H1 (cell line): Measurements from ENCODE around the gene FAM181B. TPM values are rescaled to one million over a fixed set of nuclear protein-coding genes. Genes with fewer than 3 reads are reported as not detected.
"Not testable (repeated sequence)": the region's sequence is repeated elsewhere in the genome, so short reads cannot be mapped to it uniquely, and the experiment has no call there.

Experiments
- CTCF ChIA-PET: fragments of 300-600 bp; sonication (Branson Sonifier 250); formaldehyde crosslinking; loops from one replicate; lab custom pipeline; 2021; ENCODE audit not compliant: partially characterized antibody; lab: Charles Lee
- POLR2A ChIA-PET: fragments of 300-600 bp; sonication (Branson Sonifier 250); formaldehyde crosslinking; loops from one replicate; lab custom pipeline; 2021; ENCODE audit warnings: inconsistent platforms; ENCODE audit not compliant: partially characterized antibody; lab: Charles Lee
- DNase-seq, 2 experiments: peaks; one replicate each; pipeline versions ENCODE4 v3.0.0 to v3.0.0-alpha.2; 2010 to 2022; ENCODE audit warnings: low spot score in 2 of 2, low read depth in 1 of 2, mixed read lengths in 1 of 2
- FAIRE-seq: peaks from 2 replicates; lab custom pipeline; 2011; peaks lifted over from hg19 to GRCh38; lab: Jason Lieb, UNC
- H2AFZ ChIP-seq: 2 replicates; pipeline ENCODE4 v1.8.1; 2012; ENCODE audit warnings: low read length, inconsistent platforms
- H2AK5ac ChIP-seq: 2 replicates; pipeline ENCODE4 v1.6.1; 2013; ENCODE audit warnings: low read depth, low read length
- H2BK120ac ChIP-seq: replicated peaks from 2 replicates; pipeline ENCODE3; 2013; ENCODE audit warnings: low read depth, low read length, inconsistent platforms
- H2BK12ac ChIP-seq: 2 replicates; pipeline ENCODE4 v1.6.1; 2013; ENCODE audit warnings: low read depth, low read length
- H2BK15ac ChIP-seq: 2 replicates; pipeline ENCODE4 v1.6.1; 2013; ENCODE audit warnings: low read length
- H2BK20ac ChIP-seq: 2 replicates; pipeline ENCODE4 v1.6.1; 2013; ENCODE audit warnings: low read length
- H2BK5ac ChIP-seq: 2 replicates; pipeline ENCODE4 v1.6.1; 2013; ENCODE audit warnings: low read depth, low read length
- H3K14ac ChIP-seq: 2 replicates; pipeline ENCODE4 v1.6.1; 2013; ENCODE audit warnings: inconsistent platforms; ENCODE audit not compliant: insufficient read length
- H3K18ac ChIP-seq: 2 replicates; pipeline ENCODE4 v1.6.1; 2013; ENCODE audit warnings: low read length; ENCODE audit errors: extremely low read depth
- H3K23ac ChIP-seq: 2 replicates; pipeline ENCODE4 v1.6.1; 2013; ENCODE audit warnings: inconsistent platforms; ENCODE audit not compliant: insufficient read length
- H3K23me2 ChIP-seq: 2 replicates; pipeline ENCODE4 v1.6.1; 2013; ENCODE audit warnings: low read depth, low read length
- H3K27ac ChIP-seq: 2 replicates; pipeline ENCODE4 v1.6.1; 2011; ENCODE audit warnings: low read depth, low read length, inconsistent platforms
- H3K27me3 ChIP-seq, 4 experiments: replicated peaks in 1 of 4; 1 replicate in 1 of 4; 2 replicates in 3 of 4; pipeline versions ENCODE4 v1.6.1 to v1.8.1; 2011 to 2013; ENCODE audit warnings: low read length in 3 of 4, mild to moderate bottlenecking in 3 of 4, inconsistent platforms in 2 of 4, mixed read lengths in 2 of 4, moderate library complexity in 1 of 4; ENCODE audit not compliant: control insufficient read depth in 3 of 4, insufficient read depth in 3 of 4; ENCODE audit errors: extremely low read depth in 1 of 4
- H3K36me3 ChIP-seq, 4 experiments: 2 replicates each; pipeline versions ENCODE4 v1.6.1 to v1.8.1; 2011 to 2013; ENCODE audit warnings: mild to moderate bottlenecking in 4 of 4, low read length in 3 of 4, moderate library complexity in 2 of 4, control low read depth in 1 of 4, inconsistent platforms in 1 of 4; ENCODE audit not compliant: insufficient read depth in 4 of 4, control insufficient read depth in 2 of 4
- H3K4ac ChIP-seq: replicated peaks from 2 replicates; pipeline ENCODE3; 2013; ENCODE audit warnings: low read length, low read depth, mixed read lengths, inconsistent platforms; ENCODE audit not compliant: insufficient read length
- H3K4me1 ChIP-seq, 4 experiments: replicated peaks in 1 of 4; 1 replicate in 1 of 4; 2 replicates in 3 of 4; pipeline versions ENCODE4 v1.6.1 to v1.8.1; 2011 to 2013; ENCODE audit warnings: low read length in 3 of 4, inconsistent platforms in 2 of 4, mixed read lengths in 1 of 4; ENCODE audit not compliant: insufficient read depth in 4 of 4, control insufficient read depth in 3 of 4
- H3K4me2 ChIP-seq, 2 experiments: 2 replicates each; pipeline versions ENCODE4 v1.6.1 to v1.8.1; 2011 to 2013; ENCODE audit warnings: low read depth in 2 of 2, low read length in 2 of 2, control low read depth in 1 of 2, inconsistent platforms in 1 of 2, mild to moderate bottlenecking in 1 of 2; ENCODE audit not compliant: insufficient read depth in 1 of 2
- H3K4me3 ChIP-seq, 4 experiments: fragments of 200-600, 300-600 bp in 1 of 4; sonication (generic), shearing (Covaris generic), sonication (Bioruptor Twin) in 1 of 4; 2 replicates each; pipeline versions ENCODE4 v1.5.1 to v1.8.1; 2011 to 2016; ENCODE audit warnings: low read length in 4 of 4, low read depth in 3 of 4, control low read depth in 2 of 4, inconsistent platforms in 2 of 4, mild to moderate bottlenecking in 2 of 4, mixed read lengths in 1 of 4, moderate library complexity in 1 of 4; ENCODE audit not compliant: insufficient read depth in 2 of 4; ENCODE audit errors: extremely low read depth in 1 of 4
- H3K56ac ChIP-seq: replicated peaks from 2 replicates; pipeline ENCODE3; 2013; ENCODE audit warnings: low read depth, mild to moderate bottlenecking, mixed read lengths, low read length, inconsistent platforms; ENCODE audit not compliant: insufficient read length
- H3K79me1 ChIP-seq: 2 replicates; pipeline ENCODE4 v1.6.1; 2013; ENCODE audit warnings: low read depth, low read length, control low read depth
- H3K79me2 ChIP-seq, 2 experiments: 2 replicates each; pipeline versions ENCODE4 v1.6.1 to v1.8.1; 2012 to 2013; ENCODE audit warnings: low read length in 2 of 2, mild to moderate bottlenecking in 2 of 2, inconsistent platforms in 1 of 2; ENCODE audit not compliant: insufficient read depth in 2 of 2, control insufficient read depth in 1 of 2
- H3K9ac ChIP-seq, 4 experiments: replicated peaks in 1 of 4; 1 replicate in 1 of 4; 2 replicates in 3 of 4; pipeline versions ENCODE4 v1.6.1 to v1.8.1; 2011 to 2013; ENCODE audit warnings: low read depth in 3 of 4, low read length in 3 of 4, control low read depth in 2 of 4, mild to moderate bottlenecking in 2 of 4, moderate library complexity in 2 of 4, inconsistent platforms in 1 of 4; ENCODE audit errors: extremely low read depth in 1 of 4
- H3K9me3 ChIP-seq, 2 experiments: 2 replicates each; pipeline versions ENCODE4 v1.6.1 to v1.8.1; 2012 to 2013; ENCODE audit warnings: mild to moderate bottlenecking in 2 of 2, moderate library complexity in 2 of 2, control low read depth in 1 of 2, inconsistent platforms in 1 of 2, low read depth in 1 of 2, low read length in 1 of 2, mixed read lengths in 1 of 2; ENCODE audit not compliant: insufficient read depth in 2 of 2
- H4K20me1 ChIP-seq, 2 experiments: replicated peaks in 1 of 2; 2 replicates each; pipeline versions ENCODE3 to v1.8.1; 2011 to 2013; ENCODE audit warnings: inconsistent platforms in 2 of 2, low read length in 2 of 2, mild to moderate bottlenecking in 1 of 2; ENCODE audit not compliant: insufficient read depth in 2 of 2, control insufficient read depth in 1 of 2
- H4K5ac ChIP-seq: 2 replicates; pipeline ENCODE4 v1.6.1; 2013; ENCODE audit warnings: low read length, low read depth, mixed read lengths, inconsistent platforms; ENCODE audit not compliant: insufficient read length
- H4K8ac ChIP-seq: 2 replicates; pipeline ENCODE4 v1.8.0; 2013; ENCODE audit warnings: mild to moderate bottlenecking, moderate library complexity, low read length, inconsistent platforms; ENCODE audit not compliant: insufficient read depth; ENCODE audit errors: extremely low read depth
- H4K91ac ChIP-seq: replicated peaks from 2 replicates; pipeline ENCODE3; 2013; ENCODE audit warnings: low read length, mixed read lengths, inconsistent platforms; ENCODE audit not compliant: insufficient read length
- WGBS, 2 experiments: shearing (Covaris generic) in 1 of 2; methylation state at CpG; one replicate each; pipeline versions ENCODE4 v1.1.6 to v1.1.7; 2013 to 2015; ENCODE audit warnings: low lambda C conversion rate in 2 of 2, mixed read lengths in 2 of 2, inconsistent platforms in 1 of 2, low coverage in 1 of 2, missing lambda C conversion rate in 1 of 2; ENCODE audit not compliant: insufficient replicate concordance in 2 of 2, insufficient coverage in 1 of 2, insufficient read length in 1 of 2; ENCODE audit errors: extremely low coverage in 1 of 2, missing lambda C conversion rate in 1 of 2; 5-methylcytosine and 5-hydroxymethylcytosine counted together
- polyA plus RNA-seq, 7 experiments: library from polyadenylated mRNA; depleted of rRNA in 3 of 7; stranded (reverse) in 5 of 7; unstranded in 2 of 7; fragments of >200 nt in 5 of 7; fragments of 200-250 nt in 2 of 7; gene quantifications; 1 replicate in 5 of 7; 2 replicates in 1 of 7; 4 replicates in 1 of 7; pipeline versions ENCODE4 v1.2.1 to v1.2.3, GENCODE V29; 2011 to 2013; ENCODE audit warnings: missing spikeins in 2 of 7, mixed read lengths in 2 of 7
- total RNA-seq: library from RNA; stranded (reverse); fragmentation: NEBNext Ultra II Directional; extraction: Animal tissue kit (Norgen Biotek cat#: 25700); gene quantifications from 2 replicates; pipeline ENCODE4 v1.2.1, GENCODE V29; 2021

The FAM181B gene
- total and polyA plus RNA-seq, 2 of the 8 experiments (the other 6 are each of a cell fraction or from before 2014, with no cell fraction given), result 0.21 to 0.37 TPM

GRCh38 chr11:82689347-82689746, 44.3 kb downstream of the FAM181B start:
- POLR2A ChIA-PET, H3K79me2 ChIP-seq, H4K5ac ChIP-seq, H4K8ac ChIP-seq, H3K23me2 ChIP-seq, H3K4ac ChIP-seq, H2AFZ ChIP-seq, H3K56ac ChIP-seq, DNase-seq, H2BK5ac ChIP-seq, H2AK5ac ChIP-seq, H3K9me3 ChIP-seq, H3K18ac ChIP-seq, H3K79me1 ChIP-seq, H3K27ac ChIP-seq, FAIRE-seq, H3K4me3 ChIP-seq, H4K20me1 ChIP-seq, H3K14ac ChIP-seq, H2BK12ac ChIP-seq, H2BK120ac ChIP-seq, H3K23ac ChIP-seq, H2BK15ac ChIP-seq, H3K36me3 ChIP-seq, H3K27me3 ChIP-seq, H2BK20ac ChIP-seq, H4K91ac ChIP-seq, H3K4me1 ChIP-seq, H3K9ac ChIP-seq: not testable (repeated sequence)
- CTCF ChIA-PET, result interaction anchor here (0.9 to 1.6 kb wide), 5 partner anchors 9 to 198 kb away, joined by 3 to 6 read pairs (median 5); no protein-coding TSS in a partner anchor
- WGBS, 2 experiments, result 89% methylated on average over 14 of the region's 23 CpGs; no CpG with 5 or more reads in 1 of the 2 experiments
- peak overlapping the region in 1 of 2 experiments; percentile 21; a peak in 1 of 4 replicates for H3K4me2 ChIP-seq
